ENCODE results near the gene EFEMP2.
A peak's percentile ranks its signal among the peaks of the same experiment; 100 is the strongest.

EFEMP2 gene

DNA sequence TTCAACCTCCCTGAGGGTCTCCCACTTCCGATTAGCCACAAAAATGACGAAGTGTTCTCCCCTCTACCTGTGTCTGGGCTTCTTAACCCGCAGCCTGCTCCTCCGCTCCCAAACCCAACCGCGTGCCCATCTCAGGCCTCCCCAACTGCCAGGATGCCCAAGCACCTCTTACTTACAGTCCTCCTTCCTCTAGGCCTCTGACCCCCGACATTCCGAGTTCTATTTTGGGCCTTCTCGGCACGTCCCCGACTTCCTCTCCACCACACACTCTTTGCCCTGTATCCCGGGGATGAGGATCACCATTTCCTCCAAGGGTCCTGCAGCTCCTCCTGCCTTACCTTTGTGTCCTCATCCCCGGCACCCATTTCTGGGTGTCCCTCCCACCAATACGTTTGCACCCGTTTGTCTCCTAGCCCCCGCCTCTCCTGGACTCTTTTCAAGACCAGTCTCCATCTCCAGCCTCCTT lies 12.8 kb downstream of the EFEMP2 start:
- CTCF ChIA-PET = interaction anchor here (0.6 to 6.0 kb wide), 38 partner anchors 9 to 196 kb away, joined by 3 to 174 read pairs (median 5); partner anchors contain the start of genes CATSPER1, CCDC85B, CTSW and EFEMP2
- no peak for TF ChIP-seq CTCF (IDR thresholded peaks at IDR 0.05; ENCODE audit: insufficient read depth, low read length, missing control alignments)
- DNase-seq (ENCODE audit: low read depth, low spot score) = no peak
- peak overlapping the region; percentile 95 for H3K4me3 ChIP-seq (ENCODE audit: low read depth, low read length)
- POLR2A ChIA-PET = interaction anchor here (0.8 to 5.2 kb wide), 13 partner anchors 10 to 222 kb away, joined by 3 to 103 read pairs (median 8); partner anchors contain the start of genes BANF1, CCDC85B, EFEMP2 and EIF1AD

DNA sequence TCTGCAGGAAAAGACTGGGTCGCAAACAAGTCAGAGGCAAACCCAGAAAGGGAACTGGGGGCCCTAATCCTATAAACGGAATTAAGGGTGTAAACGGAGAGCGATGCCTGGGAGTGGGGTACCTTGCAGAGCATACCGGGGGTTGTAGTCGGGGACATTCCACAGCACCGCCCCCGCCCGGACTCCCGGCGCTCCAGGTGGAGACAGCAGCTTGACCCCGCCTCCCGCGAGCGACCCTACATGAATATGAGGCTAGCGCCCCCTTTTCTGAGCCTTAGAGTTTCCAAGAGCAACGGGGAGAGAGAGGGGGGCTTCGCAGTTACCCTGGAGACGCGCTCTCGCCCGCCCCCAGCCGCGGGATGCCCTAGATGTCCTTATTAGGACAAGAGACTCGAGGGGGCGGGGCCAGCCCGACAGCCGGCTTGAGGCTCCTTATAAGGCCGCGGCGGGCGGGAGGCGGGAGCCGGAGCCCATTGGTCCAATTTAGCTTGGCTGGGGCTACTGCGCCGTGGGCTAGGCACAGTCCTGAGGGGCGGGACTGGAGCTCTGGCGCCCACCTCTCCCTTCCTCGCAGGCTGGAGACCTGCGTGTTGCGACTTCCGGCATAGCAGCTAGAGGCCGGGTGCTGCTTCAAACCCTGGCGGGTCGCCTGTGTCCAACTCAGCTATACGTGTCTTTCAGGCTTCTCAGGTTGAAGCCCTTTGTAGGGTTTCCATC lies 13.3 kb downstream of the EFEMP2 start:
- ChIA-PET POLR2A (interaction anchor here (0.6 to 5.2 kb wide), 15 partner anchors 9 to 454 kb away, joined by 3 to 103 read pairs (median 6); partner anchors contain the start of genes BANF1, CCDC85B, EFEMP2 and EIF1AD), CTCF (interaction anchor here (0.6 to 6.0 kb wide), 37 partner anchors 8 to 196 kb away, joined by 3 to 174 read pairs (median 5); partner anchors contain the start of genes CCDC85B, CTSW, EFEMP2 and FIBP)
- DNase-seq (ENCODE audit: low read depth, low spot score) = peak; percentile 88
- peak overlapping the region; percentile 95 for H3K4me3 ChIP-seq (ENCODE audit: low read depth, low read length)
- peak; percentile 25 for TF ChIP-seq CTCF (IDR thresholded peaks at IDR 0.05; ENCODE audit: insufficient read depth, low read length, missing control alignments)

DNA sequence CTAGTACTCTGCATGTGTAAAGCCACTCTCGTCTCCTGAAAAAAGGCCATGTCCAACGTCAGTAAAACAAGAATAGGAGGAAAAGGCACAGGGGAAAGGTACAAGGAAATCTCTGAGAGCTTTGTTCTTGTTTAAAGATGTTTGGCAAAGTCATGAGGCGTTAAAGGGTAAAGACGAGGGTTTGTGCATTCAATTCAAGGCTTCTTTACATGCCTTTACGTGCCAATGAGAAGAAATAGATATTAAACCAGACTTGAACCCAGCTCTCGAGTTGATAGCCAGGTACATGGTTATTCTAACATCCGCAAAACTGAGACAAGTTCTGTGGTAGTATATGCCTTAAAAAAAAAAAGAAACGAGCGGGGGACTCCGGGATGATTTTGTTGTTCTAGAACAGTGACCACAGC lies 13.9 kb downstream of the EFEMP2 start:
- TF ChIP-seq CTCF (IDR thresholded peaks at IDR 0.05; ENCODE audit: insufficient read depth, low read length, missing control alignments) = no peak
- DNase-seq (ENCODE audit: low read depth, low spot score) = no peak
- H3K4me3 ChIP-seq (ENCODE audit: low read depth, low read length) = peak overlapping the region; percentile 54
- ChIA-PET POLR2A (interaction anchor here (0.6 to 5.2 kb wide), 22 partner anchors 9 to 454 kb away, joined by 3 to 103 read pairs (median 4); partner anchors contain the start of genes CCDC85B, EFEMP2, FIBP and KAT5), CTCF (interaction anchor here (0.7 to 6.0 kb wide), 12 partner anchors 8 to 164 kb away, joined by 3 to 174 read pairs (median 6); partner anchors contain the start of genes EFEMP2 and FIBP)

DNA sequence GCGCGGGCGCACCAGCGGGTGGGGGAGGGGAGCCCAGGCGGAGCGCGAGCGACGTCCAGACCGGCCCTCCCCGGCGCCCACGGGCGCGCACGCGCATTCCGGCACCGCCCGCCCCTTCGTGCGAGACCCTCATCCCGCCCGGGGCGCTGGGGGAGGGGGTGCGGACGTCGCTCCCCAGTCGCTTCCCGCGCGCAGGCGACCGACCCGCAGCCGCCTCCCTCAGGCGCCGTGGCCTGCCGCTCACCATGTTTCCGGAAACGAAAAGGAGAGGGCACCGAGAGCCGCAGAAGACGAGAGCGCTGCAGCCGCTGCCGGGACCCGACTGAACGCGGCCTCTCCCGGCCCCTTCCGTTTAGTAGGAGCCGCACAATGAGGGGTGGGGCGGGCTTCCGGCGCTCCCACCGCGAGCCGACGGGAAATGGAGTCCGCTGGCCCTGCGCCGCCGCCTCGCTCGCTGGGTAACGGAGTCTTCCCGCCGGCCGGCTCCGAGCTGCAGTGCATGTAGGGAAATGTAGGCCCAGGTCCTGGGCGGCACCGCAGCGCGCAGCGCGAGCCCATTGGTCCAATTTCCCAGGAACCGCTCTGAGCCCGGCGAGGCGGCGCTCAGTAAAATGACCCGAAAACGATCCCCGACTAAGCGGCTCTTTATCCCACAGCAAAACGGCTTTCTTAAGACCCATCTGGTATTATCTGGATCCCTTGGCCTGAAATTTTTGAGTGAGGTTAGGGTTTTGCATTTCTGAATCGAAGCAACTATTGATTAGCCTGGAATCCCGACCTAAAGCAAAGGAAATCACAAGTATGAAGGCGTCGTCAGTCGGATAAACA lies 14.5 kb downstream of the EFEMP2 start, which contains the start of gene CFL1:
Gene CFL1, minus strand, starts transcription at position 328 of the 828 bp plus-strand sequence. Its CDS starts 81 bp downstream, at position 247.
- POLR2A ChIA-PET = interaction anchor here (0.6 to 5.2 kb wide), 20 partner anchors 8 to 243 kb away, joined by 3 to 103 read pairs (median 4); partner anchors contain the start of genes CCDC85B, EFEMP2, FIBP and KAT5
- peak; percentile 85 for DNase-seq (ENCODE audit: low read depth, low spot score)
- TF ChIP-seq CTCF (IDR thresholded peaks at IDR 0.05; ENCODE audit: insufficient read depth, low read length, missing control alignments) = no peak
- CTCF ChIA-PET = interaction anchor here (0.6 to 6.0 kb wide), 9 partner anchors 8 to 165 kb away, joined by 3 to 174 read pairs (median 5); partner anchors contain the start of genes EFEMP2 and FIBP
- peak within 1 kb of the TSS; percentile 95 for H3K4me3 ChIP-seq (ENCODE audit: low read depth, low read length)

GRCh38 chr11:65857500-65857852 lies 15.1 kb downstream of the EFEMP2 start:
- ChIA-PET POLR2A (interaction anchor here (0.6 to 5.2 kb wide), 10 partner anchors 12 to 242 kb away, joined by 3 to 103 read pairs (median 6); partner anchors contain the start of genes CCDC85B, EFEMP2, FIBP and KAT5), CTCF (interaction anchor here (0.6 kb wide), 1 partner anchor 153 kb away, joined by 3 read pairs; no protein-coding TSS in a partner anchor)
- no peak for TF ChIP-seq CTCF (IDR thresholded peaks at IDR 0.05; ENCODE audit: insufficient read depth, low read length, missing control alignments)
- no peak for DNase-seq (ENCODE audit: low read depth, low spot score)
- H3K4me3 ChIP-seq (ENCODE audit: low read depth, low read length) = peak overlapping the region; percentile 95

Measured in AG04449 (cell line).